ENCODE results near the gene ASH1L.
A peak's percentile ranks its signal among the peaks of the same experiment; 100 is the strongest.
"Not testable (repeated sequence)": the region's sequence is repeated elsewhere in the genome, so short reads cannot be mapped to it uniquely, and the experiment has no call there.

ASH1L gene, protein sequence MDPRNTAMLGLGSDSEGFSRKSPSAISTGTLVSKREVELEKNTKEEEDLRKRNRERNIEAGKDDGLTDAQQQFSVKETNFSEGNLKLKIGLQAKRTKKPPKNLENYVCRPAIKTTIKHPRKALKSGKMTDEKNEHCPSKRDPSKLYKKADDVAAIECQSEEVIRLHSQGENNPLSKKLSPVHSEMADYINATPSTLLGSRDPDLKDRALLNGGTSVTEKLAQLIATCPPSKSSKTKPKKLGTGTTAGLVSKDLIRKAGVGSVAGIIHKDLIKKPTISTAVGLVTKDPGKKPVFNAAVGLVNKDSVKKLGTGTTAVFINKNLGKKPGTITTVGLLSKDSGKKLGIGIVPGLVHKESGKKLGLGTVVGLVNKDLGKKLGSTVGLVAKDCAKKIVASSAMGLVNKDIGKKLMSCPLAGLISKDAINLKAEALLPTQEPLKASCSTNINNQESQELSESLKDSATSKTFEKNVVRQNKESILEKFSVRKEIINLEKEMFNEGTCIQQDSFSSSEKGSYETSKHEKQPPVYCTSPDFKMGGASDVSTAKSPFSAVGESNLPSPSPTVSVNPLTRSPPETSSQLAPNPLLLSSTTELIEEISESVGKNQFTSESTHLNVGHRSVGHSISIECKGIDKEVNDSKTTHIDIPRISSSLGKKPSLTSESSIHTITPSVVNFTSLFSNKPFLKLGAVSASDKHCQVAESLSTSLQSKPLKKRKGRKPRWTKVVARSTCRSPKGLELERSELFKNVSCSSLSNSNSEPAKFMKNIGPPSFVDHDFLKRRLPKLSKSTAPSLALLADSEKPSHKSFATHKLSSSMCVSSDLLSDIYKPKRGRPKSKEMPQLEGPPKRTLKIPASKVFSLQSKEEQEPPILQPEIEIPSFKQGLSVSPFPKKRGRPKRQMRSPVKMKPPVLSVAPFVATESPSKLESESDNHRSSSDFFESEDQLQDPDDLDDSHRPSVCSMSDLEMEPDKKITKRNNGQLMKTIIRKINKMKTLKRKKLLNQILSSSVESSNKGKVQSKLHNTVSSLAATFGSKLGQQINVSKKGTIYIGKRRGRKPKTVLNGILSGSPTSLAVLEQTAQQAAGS (N-terminal part only)

GRCh38 chr1:155562581-155563376, at the start of gene ASH1L:
ASH1L (minus strand) TSS chr1:155562803; CDS start chr1:155521519, 41,284 bp downstream.
- peak; percentile 89 for DNase-seq (ENCODE audit: low read depth)

DNA sequence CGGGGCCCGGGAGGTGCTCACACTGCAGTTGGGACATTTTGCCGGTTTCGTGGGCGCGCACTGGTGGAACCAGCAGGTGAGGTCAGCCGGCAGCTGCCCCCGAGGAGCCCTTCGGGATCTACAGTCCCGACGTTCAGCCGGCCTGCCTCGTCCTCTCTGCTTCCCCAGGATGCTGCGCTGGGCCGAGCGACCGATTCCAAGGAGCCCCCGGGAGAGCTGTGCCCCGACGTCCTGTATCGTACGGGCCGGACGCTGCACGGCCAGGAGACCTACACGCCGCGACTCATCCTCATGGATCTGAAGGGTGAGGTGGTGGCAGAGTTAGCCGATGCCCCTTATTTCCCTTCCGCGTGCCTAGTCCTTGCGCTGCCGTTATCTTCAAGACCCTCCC, 47.6 kb upstream of the ASH1L start:
- not testable (repeated sequence) for DNase-seq (ENCODE audit: low read depth)

- DNase-seq (ENCODE audit: low read depth), result peak; percentile 82
Measured at GRCh38 chr1:155609515-155610256, 47.1 kb upstream of the ASH1L start, which contains the start of gene MSTO1. MSTO1 (plus strand) TSS chr1:155610218; CDS start chr1:155610249, 31 bp downstream.

DNA sequence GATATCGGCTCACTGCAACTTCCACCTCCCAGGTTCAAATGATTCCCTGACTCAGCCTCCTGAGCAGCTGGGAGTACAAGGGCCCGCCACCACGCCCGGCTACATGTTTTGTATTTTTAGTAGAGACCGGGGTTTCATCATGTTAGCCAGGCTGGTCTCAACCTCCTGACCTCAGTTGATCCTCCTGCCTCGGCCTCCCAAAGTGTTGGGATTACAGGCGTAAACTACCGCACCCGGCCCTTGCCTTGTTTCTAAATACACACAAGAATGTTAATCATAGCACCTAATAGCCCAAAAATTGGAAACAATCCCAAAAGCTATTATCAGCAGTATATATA, 46.3 kb upstream of the ASH1L start:
- no peak for DNase-seq (ENCODE audit: low read depth)

DNA sequence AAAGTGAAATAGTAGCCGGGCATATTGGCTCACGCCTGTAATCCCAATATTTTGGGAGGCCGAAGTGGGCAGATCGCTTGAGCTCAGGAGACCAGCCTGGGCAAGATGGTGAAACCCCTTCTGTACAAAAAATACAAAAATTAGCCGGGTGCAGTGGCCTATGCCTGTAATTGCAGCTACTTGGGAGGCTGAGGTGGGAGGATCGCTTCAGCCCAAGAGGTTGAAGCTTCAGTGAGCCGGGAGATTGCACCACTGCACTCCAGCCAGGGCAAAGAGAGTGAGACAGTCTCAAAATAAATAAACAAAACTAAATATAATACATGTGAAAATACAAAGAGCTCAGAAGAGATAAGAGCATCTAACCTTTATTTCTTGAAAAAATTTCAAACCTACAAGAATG, 45.1 kb upstream of the ASH1L start:
- DNase-seq (ENCODE audit: low read depth), result no peak

- not testable (repeated sequence) for DNase-seq (ENCODE audit: low read depth)
Measured at GRCh38 chr1:155599828-155600572, 37.4 kb upstream of the ASH1L start.

DNA sequence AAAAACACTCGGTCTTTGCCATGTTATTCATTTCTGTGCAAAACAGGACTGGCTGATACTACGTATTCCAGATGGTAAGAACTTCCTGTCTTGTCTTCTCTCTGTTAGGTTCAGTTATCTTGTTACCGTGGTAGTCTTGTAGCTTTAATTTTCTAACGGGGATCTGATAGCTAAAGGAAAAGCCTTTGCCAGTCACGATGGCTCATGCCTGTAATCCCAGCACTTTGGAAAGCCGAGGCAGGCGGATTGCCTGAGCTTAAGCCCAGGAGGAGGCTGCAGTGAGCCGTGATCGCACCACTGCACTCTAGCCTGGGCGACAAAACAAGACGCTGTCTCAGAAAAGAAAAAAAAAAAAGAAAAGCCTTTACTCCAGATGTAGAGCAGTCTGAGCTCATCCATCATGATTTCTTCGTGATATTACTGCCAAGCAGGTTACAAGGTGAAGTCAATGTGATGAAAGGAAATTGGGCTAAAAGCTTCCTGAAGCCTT, 36.3 kb upstream of the ASH1L start:
- DNase-seq (ENCODE audit: low read depth), result no peak

GRCh38 chr1:155596864-155597263, 34.3 kb upstream of the ASH1L start:
- no peak for DNase-seq (ENCODE audit: low read depth)

DNA sequence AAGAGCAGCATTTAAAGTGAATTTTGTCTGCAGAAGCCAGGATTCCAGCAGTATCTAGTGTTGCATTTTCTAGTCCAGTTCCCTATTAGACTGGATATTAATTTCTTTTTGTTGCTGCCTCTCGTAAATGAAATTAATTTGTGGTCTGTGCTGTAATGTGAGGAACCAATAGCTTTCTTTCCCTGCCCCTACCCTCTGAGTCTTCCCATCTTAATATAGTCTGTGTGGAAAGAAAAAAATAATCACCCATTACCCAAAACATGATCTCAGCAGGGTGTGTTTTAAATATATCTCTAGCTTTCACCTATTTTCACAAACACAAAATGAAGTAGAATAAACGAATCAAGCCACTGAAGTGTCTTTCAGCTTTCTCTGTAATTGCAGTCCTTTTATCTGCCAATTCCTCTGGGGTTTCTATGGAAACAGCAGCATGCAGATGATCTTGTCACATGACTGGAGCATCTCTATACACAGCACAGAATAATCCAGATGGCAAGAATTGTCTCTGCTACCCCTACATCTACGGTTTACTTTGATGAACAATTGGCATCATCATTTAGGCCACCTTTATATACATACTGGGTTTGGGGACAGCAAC, 33.4 kb upstream of the ASH1L start:
- DNase-seq (ENCODE audit: low read depth), result not testable (repeated sequence)

DNA sequence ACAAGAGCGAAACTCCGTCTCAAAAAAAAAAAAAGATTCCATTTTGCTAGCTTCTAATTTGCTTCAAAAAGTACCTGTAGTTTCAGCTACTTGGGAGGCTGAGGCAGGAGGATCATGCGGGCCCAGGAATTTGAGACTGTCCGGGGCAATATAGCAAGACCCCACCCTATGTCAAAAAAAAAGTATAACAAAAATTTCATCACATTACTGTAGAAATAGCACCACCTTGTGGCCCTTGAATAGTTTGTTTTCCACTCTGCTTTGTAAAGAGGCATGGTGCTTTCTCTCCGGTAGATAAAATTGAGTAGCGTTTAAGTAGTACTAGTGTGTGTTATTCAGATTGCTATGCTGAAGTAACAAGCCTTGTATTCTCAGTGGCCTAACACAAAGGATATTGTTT, 29.2 kb upstream of the ASH1L start:
- no peak for DNase-seq (ENCODE audit: low read depth)

DNA sequence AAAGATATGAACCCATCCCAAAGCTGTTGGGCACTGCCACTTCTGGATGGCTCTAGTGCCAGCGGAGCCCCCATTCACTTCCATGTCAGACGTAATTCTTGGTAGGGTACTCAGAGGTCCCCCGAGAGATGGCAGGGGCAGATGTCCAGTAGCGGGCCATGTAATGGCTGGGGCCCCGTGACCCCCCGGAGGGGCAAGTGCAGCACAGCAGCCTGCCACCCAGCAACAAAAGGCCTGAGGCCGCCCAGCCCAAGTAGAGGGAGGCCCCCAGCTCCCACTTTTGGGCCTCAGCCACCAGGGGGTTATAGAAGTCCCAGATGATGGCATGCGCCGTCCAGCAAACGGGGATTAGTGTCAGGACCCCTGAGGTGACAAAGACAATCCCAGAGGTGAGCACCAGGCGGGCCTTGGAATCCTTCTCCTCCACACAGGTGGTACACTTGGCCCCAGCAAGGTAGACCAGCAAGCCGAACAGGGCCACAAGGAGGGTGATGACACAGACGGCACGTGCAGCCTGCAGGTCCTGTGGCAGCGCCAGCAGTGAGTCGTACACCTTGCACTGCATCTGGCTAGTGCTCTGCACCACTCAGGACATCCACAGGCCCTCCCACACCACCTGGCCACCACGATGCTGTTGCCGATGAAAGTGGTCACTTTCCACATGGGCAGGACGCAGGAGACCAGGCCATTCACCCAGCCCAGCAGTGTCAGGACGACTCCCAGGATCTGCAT, 28.1 kb upstream of the ASH1L start:
- not testable (repeated sequence) for DNase-seq (ENCODE audit: low read depth)

DNA sequence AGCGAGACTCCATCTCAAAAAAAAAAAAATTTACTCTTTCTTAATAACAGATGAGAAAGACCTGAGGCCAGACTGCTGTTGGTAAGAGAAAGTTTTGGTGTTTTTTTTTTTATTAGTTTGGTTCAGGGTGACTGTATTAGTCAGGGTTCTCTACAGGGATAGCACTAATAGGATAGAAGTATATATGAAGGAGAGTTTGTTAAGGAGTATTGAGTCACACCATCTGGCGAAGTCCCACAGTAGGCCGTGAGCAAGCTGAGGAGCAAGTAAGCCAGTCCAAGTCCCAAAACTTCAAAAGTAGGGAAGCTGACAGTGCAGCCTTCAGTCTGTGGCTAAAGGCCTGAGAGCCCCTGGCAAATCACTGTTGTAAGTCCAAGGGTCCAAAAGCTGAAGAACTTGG, 26.7 kb upstream of the ASH1L start:
- DNase-seq (ENCODE audit: low read depth), result not testable (repeated sequence)

DNA sequence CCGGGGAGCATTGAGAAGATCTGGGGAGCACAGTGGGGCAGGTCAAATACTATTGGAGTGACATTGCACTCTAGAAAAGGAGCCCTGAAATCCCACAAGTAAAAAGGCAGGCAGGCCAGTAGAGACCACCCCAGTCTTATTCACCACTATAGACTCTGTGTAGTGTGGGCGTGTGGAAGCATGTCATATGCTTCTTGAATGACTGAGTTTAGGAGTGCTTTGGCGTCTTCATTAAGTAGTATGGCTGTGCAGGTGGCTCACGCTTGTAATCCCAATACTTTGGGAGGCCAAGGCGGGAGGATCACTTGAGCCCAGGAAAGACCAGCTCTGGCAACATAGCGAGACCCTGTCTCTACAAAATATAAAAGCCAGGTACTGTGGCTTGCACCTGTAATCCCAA, 21.2 kb upstream of the ASH1L start:
- DNase-seq (ENCODE audit: low read depth), result not testable (repeated sequence)

DNA sequence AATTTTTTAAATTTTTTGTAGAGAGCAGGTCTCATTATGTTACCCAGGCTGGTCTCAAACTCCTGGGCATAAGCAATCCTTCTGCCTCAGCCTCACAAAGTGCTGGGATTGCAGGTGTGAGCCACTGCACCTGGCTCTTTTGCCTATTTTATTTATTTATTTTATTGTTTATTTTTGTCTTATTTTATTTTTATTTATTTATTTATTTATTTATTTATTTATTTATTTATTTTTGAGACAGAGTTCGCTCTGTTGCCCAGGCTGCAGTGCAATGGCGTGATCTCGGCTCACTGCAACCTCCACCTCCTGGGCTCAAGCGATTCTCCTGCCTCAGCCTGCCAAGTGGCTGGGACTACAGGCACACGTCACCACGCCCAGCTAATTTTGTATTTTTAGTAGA, 13.0 kb upstream of the ASH1L start:
- not testable (repeated sequence) for DNase-seq (ENCODE audit: low read depth)

- DNase-seq (ENCODE audit: low read depth), result no peak
Measured at GRCh38 chr1:155574077-155574476, 11.5 kb upstream of the ASH1L start.

GRCh38 chr1:155570593-155570990, 8.0 kb upstream of the ASH1L start:
- no peak for DNase-seq (ENCODE audit: low read depth)

GRCh38 chr1:155569988-155570592, 7.5 kb upstream of the ASH1L start:
- DNase-seq (ENCODE audit: low read depth), result no peak

DNA sequence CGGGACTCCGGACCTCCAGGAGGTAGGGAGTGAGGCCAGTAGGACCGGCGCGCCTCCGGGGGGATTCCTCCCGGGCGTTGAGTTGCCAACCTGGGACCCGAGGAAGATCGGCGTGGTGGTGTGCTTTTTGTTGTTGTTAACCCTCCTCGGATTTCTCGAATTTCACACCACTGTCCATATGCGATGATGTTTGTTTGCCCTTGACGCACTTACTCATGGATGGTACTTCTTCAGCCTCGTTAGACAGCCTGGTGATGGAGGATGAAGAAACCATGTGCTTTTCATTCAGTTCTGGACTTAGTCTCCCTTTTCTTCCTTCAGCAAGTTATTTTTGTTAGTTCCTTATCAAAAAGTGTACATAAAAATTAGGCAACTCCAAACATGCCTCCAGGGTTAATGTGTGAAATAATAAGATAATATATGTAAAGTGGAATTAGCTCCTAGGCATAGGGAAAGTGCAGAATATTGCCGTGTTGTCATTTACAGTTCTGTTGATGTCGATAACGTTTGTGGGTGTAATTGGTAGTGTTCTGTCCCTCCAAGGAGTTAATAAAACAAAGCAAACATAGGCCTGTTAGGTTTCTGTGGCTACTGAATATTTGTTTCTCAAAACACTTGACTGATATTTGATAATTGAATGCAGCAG, 897 bp upstream of the ASH1L start:
- not testable (repeated sequence) for DNase-seq (ENCODE audit: low read depth)

All from activated T-helper 1 cell treated with Interleukin-2 at 50 U/mL for 16 hours (primary cell).